Brain microvascular endothelial cell (primary cell): Measurements from ENCODE around the gene TBC1D10A.

Experiments
- DNase-seq: peaks from one replicate; pipeline ENCODE4 v3.0.0-alpha.2; 2020
- H3K27ac ChIP-seq: fragments of 250-450 bp; sonication (Bioruptor Pico); 2 replicates; pipeline ENCODE4 v1.5.1; 2020; ENCODE audit warnings: mild to moderate bottlenecking, moderate library complexity
- H3K27me3 ChIP-seq: fragments of 250-450 bp; sonication (Bioruptor Pico); replicated peaks from 2 replicates; pipeline ENCODE4 v1.5.1; 2020; ENCODE audit warnings: mild to moderate bottlenecking
- H3K36me3 ChIP-seq: fragments of 250-450 bp; sonication (Bioruptor Pico); replicated peaks from 2 replicates; pipeline ENCODE4 v1.5.1; 2020; ENCODE audit warnings: mild to moderate bottlenecking
- H3K4me3 ChIP-seq: 2 replicates; pipeline ENCODE4 v1.5.1; 2011; ENCODE audit warnings: low read depth, mild to moderate bottlenecking, control low read depth, low read length, moderate library complexity
- in situ Hi-C: cut with HindIII; loops from 2 replicates; pipeline ENCODE4 v1.10.0; 2017; ENCODE audit warnings: low sequenced_read_pairs, low pct_ligation_motif_present
- TF ChIP-seq, protein P1 (sequence below): IDR thresholded peaks from 2 replicates; pipeline ENCODE4 v1.5.1; 2011; ENCODE audit warnings: low read depth, mild to moderate bottlenecking, moderate library complexity, low read length, control low read depth, inconsistent platforms; ENCODE audit errors: missing control alignments

TBC1D10A gene

DNA sequence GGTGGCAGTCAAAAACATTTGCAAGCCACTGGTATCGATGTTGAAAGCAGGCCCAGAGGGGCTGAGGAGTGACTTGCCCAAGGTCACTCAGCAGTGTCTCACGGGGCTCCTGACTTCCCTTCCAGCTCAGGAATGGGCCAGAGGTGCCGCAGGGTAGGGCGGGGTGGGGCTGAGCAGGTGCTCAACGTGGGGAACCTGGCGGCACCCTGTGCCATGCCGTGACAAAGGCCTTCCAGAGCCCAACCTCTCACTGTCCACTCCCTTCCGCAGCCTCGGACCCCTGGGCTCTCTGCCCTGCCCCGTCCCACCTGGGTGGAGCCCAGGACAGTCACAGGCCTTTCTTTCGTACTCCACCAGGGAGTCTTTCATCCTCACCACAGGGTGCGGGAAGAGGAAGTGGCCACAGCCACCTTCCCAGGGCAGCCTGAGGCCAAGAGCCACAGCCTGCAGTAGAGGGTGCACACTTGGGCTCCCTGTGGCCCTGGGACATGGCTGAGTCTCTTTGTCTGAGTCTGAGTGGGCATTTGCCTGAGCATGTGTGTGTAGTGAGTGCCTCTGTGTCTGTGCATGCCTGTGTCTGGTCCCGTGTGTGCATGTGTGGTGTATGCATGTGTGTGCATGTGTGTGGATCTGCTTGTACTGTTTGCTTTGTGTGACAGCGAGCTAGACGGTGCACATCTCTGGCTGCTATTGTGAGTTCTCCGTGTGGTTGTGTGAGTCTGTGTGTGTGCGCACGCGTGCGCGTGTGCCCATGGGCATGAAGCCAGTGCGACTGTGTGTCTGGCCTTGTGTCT, 74.1 kb downstream of the TBC1D10A start:
- DNase-seq = no peak
- Histone ChIP-seq H3K27me3 (no peaks in the 10 kb centered on the region), H3K4me3 (no peak overlapping the region), H3K36me3 (no peaks in the 10 kb centered on the region), H3K27ac (peak overlapping the region; percentile 91)
- TF ChIP-seq, protein P1, sequence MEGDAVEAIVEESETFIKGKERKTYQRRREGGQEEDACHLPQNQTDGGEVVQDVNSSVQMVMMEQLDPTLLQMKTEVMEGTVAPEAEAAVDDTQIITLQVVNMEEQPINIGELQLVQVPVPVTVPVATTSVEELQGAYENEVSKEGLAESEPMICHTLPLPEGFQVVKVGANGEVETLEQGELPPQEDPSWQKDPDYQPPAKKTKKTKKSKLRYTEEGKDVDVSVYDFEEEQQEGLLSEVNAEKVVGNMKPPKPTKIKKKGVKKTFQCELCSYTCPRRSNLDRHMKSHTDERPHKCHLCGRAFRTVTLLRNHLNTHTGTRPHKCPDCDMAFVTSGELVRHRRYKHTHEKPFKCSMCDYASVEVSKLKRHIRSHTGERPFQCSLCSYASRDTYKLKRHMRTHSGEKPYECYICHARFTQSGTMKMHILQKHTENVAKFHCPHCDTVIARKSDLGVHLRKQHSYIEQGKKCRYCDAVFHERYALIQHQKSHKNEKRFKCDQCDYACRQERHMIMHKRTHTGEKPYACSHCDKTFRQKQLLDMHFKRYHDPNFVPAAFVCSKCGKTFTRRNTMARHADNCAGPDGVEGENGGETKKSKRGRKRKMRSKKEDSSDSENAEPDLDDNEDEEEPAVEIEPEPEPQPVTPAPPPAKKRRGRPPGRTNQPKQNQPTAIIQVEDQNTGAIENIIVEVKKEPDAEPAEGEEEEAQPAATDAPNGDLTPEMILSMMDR = no peak
- in situ Hi-C loops = no loop called here

DNA sequence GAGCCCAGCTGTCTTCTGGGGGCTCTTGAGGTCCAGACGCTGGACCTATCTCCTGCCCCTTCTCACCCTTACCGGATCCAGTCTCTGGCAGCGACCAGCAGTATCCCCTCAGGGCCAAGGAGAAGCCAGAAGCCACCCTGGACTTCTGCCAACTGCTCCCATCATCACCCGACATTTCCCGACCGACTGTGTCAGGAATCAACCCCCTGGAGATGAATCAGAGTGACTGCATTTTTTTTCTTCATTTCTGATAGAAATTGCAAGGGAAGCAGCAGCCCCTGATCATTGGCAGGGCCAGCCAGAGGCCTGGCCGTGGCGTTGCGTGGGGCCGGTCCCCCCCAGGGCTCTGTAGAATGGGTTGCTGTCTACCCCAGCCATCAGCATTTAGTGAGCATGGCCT, 75.0 kb downstream of the TBC1D10A start:
- peak overlapping the region; percentile 91 for H3K27ac ChIP-seq
- in situ Hi-C loops = no loop called here

DNA sequence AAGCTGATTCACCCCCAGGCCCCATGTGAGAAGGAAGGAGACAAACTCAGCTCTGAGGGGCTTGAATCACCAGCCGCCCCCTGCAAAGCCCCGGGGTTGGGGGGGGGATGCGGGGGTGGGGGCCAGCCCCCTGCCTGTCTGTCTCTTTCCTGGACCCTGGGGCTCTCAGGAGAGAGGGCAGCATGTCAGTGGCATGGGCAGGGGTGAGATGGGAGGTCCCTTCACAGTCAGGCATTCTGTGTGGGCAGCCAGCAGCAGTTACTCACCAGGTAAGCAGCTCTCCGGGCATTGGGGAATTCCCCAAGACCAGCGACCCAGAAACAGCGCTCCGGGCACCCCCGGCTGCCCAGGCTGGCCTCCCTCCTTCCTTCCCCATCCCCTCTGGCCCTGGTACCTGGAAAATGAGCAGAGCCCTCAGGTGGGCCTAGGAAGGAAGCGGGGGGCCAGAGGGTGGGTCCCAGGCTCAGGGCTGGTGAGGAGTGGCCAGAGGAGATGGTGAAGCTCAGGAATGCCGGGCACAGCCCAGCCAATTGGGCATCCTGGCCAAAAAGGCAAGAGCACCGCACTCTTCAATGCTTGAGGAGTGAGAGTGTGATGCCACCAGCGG, 76.0 kb downstream of the TBC1D10A start:
- TF ChIP-seq, protein P1 = no peak
- H3K27me3 ChIP-seq = no peaks in the 10 kb centered on the region
- peak overlapping the region; percentile 91 for H3K27ac ChIP-seq
- no peaks in the 10 kb centered on the region for H3K36me3 ChIP-seq
- in situ Hi-C loops = no loop called here
- DNase-seq = no peak
- no peak overlapping the region for H3K4me3 ChIP-seq

More for the DNA sequence above, 75.0 kb downstream of the TBC1D10A start:
- H3K36me3 ChIP-seq = no peaks in the 10 kb centered on the region
- TF ChIP-seq, protein P1 = no peak
- no peaks in the 10 kb centered on the region for H3K27me3 ChIP-seq
- DNase-seq = peak; percentile 84
- no peak overlapping the region for H3K4me3 ChIP-seq

DNA sequence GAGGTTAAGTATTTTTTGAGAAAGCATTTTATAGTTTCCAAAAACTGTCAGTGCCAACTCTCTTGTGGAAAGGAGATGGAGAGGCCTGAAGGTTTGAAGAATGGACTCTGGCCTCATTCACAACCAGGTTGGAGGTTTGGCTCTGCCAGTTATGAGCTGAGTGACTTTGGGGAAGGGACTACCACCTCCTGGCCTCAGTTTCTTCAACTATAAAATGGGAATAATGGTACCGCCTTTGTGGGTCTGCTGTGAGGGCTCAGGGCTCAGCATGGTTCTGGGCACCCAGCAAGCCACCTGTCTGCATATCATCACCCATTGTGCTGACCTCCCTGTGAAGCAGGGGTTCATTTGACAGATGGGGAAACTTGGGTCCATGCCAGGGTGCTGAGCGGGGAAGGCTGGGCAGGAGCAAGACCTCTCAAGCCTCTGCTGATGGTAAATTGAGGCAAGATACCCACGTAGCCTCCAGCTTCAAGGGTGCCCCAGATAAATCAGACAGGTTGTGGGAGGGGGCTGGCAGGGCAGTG, 76.6 kb downstream of the TBC1D10A start:
- peaks cover 5% of the 10 kb centered on the region for H3K36me3 ChIP-seq
- DNase-seq = no peak
- in situ Hi-C loops = no loop called here
- H3K27me3 ChIP-seq = no peaks in the 10 kb centered on the region
- TF ChIP-seq, protein P1 = no peak
- no peak overlapping the region for H3K4me3 ChIP-seq
- H3K27ac ChIP-seq = peak overlapping the region; percentile 49

DNA sequence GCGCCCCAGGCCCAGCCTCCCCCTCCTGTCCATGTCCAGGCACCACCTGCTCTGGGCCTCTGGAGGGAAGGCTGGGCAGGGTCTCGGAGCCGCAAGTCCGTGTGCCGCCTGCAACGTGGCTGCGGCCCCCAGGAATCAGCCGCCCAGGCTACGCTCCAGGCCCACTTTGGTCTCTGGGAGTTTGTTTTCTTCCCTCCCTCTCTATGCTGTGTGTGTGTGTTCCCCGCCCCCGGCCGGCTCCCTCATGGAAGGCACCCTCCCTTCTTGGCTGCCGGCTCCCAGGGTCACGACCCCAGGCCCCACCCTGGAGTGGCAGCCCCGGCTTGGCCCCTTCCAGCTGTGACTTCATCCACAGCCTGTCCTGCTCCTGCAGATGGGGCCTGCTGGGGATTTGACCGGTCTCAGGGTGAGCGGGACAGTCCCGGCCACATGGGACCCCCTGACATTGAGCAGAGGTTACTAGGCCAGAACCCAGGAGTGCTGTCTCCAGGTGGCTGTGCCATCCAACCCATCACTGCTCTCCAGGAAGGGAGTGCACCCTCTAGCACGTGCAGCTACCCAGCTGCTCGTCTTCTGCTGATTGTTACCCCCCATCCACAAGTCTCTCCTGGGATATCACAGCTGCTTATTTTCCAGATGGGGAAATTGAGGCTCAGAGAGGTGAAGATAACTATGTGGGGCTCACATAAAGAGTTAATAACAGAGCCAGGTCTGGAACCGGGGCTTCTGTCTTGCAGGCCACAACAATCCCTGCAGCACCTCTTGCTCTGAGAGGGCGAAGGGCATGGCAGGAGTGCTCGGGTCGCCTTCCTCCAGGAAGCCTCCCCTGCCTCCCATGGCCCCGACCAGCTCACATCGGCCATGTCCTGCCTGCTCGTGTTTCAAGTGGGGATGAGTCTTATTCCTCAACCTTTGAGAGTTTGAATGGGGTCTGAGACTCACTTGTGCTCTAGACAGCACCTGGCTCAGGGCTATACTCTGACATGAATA, 77.4 kb downstream of the TBC1D10A start:
- TF ChIP-seq, protein P1 = no peak

More for the DNA sequence above, 77.4 kb downstream of the TBC1D10A start:
- H3K27ac ChIP-seq = peak overlapping the region; percentile 49
- H3K27me3 ChIP-seq = no peaks in the 10 kb centered on the region
- in situ Hi-C loops = no loop called here
- no peak for DNase-seq
- H3K36me3 ChIP-seq = peaks cover 12% of the 10 kb centered on the region
- H3K4me3 ChIP-seq = no peak overlapping the region
